ENCODE measurements around the gene FSTL5. TPM values are rescaled to one million over a fixed set of nuclear protein-coding genes. Genes with fewer than 3 reads are reported as not detected.

Gene FSTL5
- total RNA-seq, 4 donors from 2014 or later = 0.33 to 1.1 TPM; not detected in 2

DNA sequence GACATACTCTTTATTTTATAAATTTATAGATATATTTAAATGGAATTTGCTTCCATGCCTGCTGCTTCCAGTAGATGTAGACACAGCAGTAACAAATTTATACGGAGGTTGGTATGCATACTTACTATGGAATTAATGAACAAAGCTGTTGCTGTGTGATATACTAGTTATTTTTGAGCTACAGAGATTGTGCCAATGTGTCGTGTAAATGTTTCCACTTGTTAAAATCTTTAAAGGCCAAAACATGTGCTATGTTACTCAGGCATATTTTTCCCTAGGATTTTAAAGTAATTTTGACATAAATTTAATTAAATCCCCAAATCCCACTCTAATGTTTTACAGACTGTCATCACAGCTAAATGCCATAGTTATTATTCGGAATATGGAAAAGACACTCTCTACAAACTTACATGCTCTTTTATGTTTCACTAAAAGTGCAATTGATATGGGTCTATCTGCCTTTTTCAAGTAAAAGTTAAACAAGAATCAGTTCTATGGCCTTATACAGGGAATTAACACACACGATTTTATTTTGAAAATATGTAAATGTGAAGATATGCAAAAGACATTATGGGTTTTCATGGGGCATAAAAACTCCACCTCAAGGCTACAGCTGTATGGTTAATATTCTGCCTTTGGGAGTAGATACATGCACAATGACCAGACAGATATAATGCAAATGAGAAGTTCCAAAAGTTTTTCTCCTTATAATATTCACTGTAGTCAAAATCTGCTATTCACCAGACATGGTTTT is 256.8 kb downstream of the FSTL5 start:
- intact Hi-C loops (cut with DNase I) = no loop called here
- 77 to 85% methylated on average over 4 of the region's 4 CpGs for WGBS, 2 donors
- H3K27me3 ChIP-seq = no peaks in the 10 kb centered on the region
- H3K4me1 ChIP-seq = no peaks in the 10 kb centered on the region
- H3K36me3 ChIP-seq = no peaks in the 10 kb centered on the region
- no peaks in the 10 kb centered on the region for H3K9me3 ChIP-seq
- no peak for TF ChIP-seq POLR2A (IDR thresholded peaks at IDR 0.05)
- TF ChIP-seq, protein P1, sequence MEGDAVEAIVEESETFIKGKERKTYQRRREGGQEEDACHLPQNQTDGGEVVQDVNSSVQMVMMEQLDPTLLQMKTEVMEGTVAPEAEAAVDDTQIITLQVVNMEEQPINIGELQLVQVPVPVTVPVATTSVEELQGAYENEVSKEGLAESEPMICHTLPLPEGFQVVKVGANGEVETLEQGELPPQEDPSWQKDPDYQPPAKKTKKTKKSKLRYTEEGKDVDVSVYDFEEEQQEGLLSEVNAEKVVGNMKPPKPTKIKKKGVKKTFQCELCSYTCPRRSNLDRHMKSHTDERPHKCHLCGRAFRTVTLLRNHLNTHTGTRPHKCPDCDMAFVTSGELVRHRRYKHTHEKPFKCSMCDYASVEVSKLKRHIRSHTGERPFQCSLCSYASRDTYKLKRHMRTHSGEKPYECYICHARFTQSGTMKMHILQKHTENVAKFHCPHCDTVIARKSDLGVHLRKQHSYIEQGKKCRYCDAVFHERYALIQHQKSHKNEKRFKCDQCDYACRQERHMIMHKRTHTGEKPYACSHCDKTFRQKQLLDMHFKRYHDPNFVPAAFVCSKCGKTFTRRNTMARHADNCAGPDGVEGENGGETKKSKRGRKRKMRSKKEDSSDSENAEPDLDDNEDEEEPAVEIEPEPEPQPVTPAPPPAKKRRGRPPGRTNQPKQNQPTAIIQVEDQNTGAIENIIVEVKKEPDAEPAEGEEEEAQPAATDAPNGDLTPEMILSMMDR (IDR thresholded peaks at IDR 0.05) = no peak
- no peak overlapping the region for H3K27ac ChIP-seq
- H3K4me3 ChIP-seq (replicated peaks in 1 of 3) = no peak overlapping the region
- DNase-seq = no peak

DNA sequence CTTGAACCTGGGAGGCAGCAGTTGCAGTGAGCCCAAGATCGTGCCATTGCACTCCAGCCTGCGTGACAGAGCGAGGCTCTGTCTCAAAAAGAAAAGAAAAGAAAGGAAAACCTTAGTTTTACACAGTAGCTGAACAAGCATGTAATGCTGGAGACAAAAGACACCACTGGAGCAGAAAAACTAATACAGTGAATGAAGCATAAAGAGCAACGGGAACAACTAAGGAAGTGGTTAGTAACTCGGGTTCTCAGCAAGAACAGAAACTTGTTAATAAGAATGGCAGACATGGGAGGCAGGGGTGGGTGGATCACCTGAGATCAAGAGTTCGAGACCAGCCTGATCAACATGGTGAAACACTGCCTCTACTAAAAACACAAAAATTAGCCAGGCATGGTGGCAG is 263.7 kb downstream of the FSTL5 start:
- 74 to 86% methylated on average over 6 of the region's 6 CpGs for WGBS, 2 donors
- TF ChIP-seq, protein P1 (IDR thresholded peaks at IDR 0.05) = no peak
- TF ChIP-seq POLR2A (IDR thresholded peaks at IDR 0.05) = no peak

DNA sequence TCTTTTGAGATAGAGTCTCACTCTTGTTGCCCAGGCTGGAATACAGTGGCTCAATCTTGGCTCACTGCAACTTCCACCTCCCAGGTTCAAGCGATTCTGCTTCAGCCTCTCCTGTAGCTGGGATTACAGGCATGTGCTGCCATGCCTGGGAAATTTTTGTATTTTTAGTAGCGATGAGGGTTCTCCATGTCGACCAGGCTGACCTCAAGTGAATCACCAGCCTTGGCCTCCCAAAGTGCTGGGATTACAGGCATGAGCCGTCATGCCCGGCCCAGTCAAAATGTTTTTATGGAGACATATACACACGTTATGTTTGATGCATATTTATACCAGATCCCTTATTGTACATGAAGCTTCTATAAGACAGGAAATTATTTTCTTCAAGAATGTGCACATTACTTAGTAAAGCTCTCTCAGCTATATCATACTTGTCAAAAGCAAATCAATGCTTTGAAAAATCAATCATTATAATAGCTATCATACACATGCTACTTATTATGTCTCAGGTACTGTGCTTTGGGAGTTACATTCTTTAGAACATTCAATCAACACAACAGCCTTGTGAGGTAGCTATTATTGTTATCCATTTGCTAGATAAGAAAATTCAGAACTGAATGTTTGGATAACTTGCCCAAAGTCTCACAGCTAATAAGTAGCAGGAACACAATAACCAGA is 269.2 kb downstream of the FSTL5 start:
- no peak overlapping the region for H3K4me3 ChIP-seq (replicated peaks in 1 of 3)
- WGBS, 2 donors = 63 to 69% methylated on average over 6 of the region's 6 CpGs
- TF ChIP-seq POLR2A (IDR thresholded peaks at IDR 0.05) = no peak
- TF ChIP-seq, protein P1 (IDR thresholded peaks at IDR 0.05) = no peak
- no peaks in the 10 kb centered on the region for H3K36me3 ChIP-seq
- no peaks in the 10 kb centered on the region for H3K4me1 ChIP-seq
- no peak overlapping the region for H3K27ac ChIP-seq
- no peaks in the 10 kb centered on the region for H3K9me3 ChIP-seq
- H3K27me3 ChIP-seq = no peaks in the 10 kb centered on the region
- intact Hi-C loops (cut with DNase I) = no loop called here
- peak in 1 of 2 donors; percentile 1 for DNase-seq

More for the DNA sequence above, 263.7 kb downstream of the FSTL5 start:
- intact Hi-C loops (cut with DNase I) = no loop called here
- Histone ChIP-seq H3K27me3 (no peaks in the 10 kb centered on the region), H3K27ac (no peak overlapping the region), H3K4me1 (no peaks in the 10 kb centered on the region), H3K4me3 (replicated peaks in 1 of 3) (no peak overlapping the region), H3K36me3 (no peaks in the 10 kb centered on the region), H3K9me3 (no peaks in the 10 kb centered on the region)
- DNase-seq = no peak

DNA sequence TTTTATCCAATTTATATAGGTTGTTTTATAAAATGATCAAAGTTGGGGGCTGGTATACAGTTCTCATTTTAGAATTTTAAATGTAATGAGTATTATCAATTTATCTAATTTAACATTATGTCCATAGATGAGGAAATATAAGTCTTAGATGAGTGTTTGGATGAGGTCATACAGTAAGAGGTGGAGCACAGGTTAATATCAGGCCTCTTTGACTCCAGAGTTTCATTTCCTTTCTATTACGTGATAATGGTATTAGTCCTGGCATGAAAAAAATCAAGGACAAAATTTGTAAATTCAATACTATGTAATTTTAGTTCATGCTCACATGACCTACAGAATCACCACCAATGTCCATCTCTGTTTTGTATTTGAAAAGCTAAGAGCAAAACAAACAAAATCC is 269.8 kb downstream of the FSTL5 start:
- intact Hi-C loops (cut with DNase I) = no loop called here
- no peaks in the 10 kb centered on the region for H3K36me3 ChIP-seq
- H3K9me3 ChIP-seq = no peaks in the 10 kb centered on the region
- TF ChIP-seq, protein P1 (IDR thresholded peaks at IDR 0.05) = no peak
- no peak for TF ChIP-seq POLR2A (IDR thresholded peaks at IDR 0.05)
- 72 to 78% methylated on average over 1 of the region's 1 CpG for WGBS, 2 donors
- no peaks in the 10 kb centered on the region for H3K27me3 ChIP-seq
- DNase-seq = no peak
- H3K4me3 ChIP-seq (replicated peaks in 1 of 3) = no peak overlapping the region
- H3K4me1 ChIP-seq = no peaks in the 10 kb centered on the region
- H3K27ac ChIP-seq = no peak overlapping the region

DNA sequence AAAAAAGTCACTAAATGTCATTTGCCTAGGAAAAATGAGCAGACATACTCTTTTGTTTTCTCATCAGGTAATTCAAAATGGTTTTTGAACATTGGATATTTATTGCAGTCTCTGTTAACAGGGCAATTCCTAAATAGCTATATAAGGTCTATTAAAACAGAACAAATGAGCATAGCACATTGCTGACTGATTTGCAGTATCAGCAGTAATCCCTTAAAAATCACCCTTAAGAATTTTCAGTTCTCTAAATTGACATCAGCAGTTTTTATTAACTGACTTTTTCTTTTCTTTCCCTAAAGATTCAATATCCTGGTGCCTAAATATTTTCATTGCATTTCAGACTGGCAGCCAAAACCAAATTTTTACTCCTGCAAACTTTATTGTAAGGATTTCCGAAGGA is 270.2 kb downstream of the FSTL5 start:
- TF ChIP-seq POLR2A (IDR thresholded peaks at IDR 0.05) = no peak
- TF ChIP-seq, protein P1 (IDR thresholded peaks at IDR 0.05) = no peak
- Histone ChIP-seq H3K27ac (no peak overlapping the region), H3K27me3 (no peaks in the 10 kb centered on the region), H3K4me1 (no peaks in the 10 kb centered on the region), H3K4me3 (replicated peaks in 1 of 3) (no peak overlapping the region), H3K36me3 (no peaks in the 10 kb centered on the region), H3K9me3 (no peaks in the 10 kb centered on the region)
- WGBS, 2 donors = 79 to 88% methylated on average over 1 of the region's 1 CpG
- DNase-seq = no peak
- intact Hi-C loops (cut with DNase I) = no loop called here
